ENCODE data around the gene SFXN2.
"Not testable (repeated sequence)": the region's sequence is repeated elsewhere in the genome, so short reads cannot be mapped to it uniquely, and the experiment has no call there.

The SFXN2 gene, protein sequence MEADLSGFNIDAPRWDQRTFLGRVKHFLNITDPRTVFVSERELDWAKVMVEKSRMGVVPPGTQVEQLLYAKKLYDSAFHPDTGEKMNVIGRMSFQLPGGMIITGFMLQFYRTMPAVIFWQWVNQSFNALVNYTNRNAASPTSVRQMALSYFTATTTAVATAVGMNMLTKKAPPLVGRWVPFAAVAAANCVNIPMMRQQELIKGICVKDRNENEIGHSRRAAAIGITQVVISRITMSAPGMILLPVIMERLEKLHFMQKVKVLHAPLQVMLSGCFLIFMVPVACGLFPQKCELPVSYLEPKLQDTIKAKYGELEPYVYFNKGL

DNA sequence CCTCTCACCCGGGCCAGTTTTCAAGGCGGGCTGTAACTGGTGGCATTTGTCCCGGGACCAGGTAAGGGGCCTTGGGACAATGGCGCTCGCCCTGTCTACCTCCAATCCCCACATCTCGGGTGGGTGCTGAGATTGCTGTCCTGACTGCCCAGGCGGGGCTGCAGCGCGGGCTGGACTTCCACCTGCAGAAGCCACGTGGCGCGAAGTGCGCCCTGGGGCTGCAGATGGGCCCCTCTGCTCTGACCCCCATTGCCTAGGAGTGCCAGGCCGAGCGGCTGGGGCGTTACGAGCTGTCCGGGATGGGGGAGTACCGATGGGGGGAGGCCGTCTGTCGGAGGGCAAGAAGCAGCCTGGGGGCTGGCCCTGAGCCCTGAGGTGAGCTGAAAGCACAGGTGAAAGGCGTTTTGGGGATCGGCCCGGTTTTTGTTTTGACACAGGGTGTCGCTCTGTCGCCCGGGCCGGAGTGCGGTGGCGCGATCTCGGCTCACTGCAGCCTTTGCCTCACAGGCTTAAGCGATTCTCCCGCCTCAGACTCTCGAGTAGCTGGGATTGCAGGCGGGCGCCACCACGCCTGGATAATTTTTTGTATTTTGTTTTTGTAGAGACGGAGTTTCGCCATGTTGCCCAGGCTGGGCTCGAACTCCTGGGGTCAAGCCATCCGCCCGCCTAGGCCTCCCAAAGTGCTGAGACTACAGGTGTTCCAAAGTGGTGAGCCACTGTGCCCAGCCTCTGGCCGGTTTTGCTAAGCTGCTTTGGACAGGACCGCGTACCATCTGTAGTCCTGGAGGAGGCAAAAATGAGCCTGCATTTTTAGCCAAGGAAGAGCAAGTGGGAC, at the start of gene SFXN2:
Gene SFXN2, plus strand, starts transcription at position 16 of the 835 bp plus-strand sequence. CDS start 12,001 bp downstream, outside the sequence.
- FAIRE-seq, result no peak

DNA sequence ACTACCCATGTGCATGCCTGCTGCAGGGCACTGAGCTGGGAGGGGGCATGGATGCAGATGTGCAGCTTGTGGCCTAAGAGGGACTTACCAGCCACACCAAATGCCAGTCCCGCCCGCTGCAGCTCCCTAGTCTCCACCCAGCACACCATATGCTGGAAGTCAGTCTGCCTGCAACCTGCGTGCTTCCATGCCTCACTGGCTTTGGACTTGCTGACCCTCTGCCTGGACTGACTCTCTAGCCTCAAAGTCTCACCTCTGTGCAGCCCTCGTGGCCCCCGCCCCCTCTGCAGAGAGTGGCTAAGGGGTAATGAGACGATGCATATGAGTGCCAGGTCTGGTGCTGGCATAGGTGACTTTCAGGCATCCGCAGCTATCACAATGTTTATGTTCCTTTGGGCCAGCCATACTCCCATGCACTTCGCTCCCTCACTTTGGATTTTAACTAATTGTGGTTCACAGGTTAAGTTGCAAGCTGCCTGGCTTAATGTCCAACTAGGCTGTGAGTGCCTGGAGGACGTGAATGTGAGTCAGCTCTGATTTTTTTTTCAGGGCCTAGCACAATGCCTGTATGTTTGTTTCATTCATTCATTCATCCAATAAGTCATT, 48.4 kb upstream of the SFXN2 start:
- FAIRE-seq, result no peak

DNA sequence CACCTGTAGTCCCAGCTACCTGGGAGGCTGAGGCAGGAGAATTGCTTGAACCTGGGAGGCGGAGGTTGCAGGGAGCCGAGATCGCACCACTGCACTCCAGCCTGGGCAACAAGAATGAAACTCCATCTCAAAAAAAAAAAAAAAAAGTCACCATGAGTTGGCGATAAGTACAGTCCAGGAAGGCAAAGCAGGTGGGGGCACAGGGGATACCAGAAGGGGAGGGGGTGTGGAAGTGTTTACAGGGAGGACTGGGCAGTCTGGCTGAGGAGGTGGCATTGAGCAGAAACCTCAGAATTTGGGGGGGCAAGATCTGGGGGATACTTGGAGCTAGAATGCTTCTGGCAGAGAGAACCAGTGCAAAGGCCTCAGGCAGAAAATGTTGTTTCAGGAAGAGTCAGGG, 47.0 kb upstream of the SFXN2 start:
- not testable (repeated sequence) for FAIRE-seq

DNA sequence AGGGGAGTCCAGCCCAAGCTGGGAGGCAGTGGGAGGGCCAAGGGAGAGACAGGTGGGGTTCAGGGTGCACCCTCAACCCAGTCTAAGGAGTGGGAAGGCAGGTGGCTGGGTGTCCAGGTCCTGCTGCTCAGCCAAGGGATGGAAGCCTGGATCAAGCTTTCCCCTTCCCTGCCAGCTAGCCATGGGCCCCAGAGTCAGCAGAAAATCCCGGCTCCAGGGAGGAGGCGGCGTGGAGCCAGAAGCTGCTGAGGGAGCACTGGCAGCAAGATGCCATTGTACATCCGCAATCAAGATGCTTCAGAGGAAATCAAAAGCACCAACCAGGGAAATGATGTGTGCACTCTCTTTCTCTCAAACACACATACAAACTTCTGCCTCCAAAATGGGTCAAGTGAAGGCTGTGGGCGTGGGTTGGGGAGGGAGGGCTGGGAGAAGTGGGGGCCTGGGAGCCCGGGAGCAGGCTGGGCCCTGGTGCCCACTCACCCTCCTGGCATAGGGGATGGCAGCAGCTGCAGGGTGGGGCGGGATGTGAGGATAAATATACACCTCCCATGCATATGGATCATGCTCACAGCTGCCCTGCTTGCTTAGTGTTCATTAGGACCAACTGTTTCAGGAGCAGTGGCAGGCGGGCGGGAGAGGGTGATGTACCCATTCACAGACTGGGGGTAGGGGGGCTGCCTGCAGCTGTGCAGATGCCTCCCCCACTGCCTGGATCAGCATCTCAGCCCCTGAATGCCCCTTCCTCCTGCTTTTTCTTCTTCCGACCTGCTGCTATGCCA, 45.9 kb upstream of the SFXN2 start:
- no peak for FAIRE-seq

DNA sequence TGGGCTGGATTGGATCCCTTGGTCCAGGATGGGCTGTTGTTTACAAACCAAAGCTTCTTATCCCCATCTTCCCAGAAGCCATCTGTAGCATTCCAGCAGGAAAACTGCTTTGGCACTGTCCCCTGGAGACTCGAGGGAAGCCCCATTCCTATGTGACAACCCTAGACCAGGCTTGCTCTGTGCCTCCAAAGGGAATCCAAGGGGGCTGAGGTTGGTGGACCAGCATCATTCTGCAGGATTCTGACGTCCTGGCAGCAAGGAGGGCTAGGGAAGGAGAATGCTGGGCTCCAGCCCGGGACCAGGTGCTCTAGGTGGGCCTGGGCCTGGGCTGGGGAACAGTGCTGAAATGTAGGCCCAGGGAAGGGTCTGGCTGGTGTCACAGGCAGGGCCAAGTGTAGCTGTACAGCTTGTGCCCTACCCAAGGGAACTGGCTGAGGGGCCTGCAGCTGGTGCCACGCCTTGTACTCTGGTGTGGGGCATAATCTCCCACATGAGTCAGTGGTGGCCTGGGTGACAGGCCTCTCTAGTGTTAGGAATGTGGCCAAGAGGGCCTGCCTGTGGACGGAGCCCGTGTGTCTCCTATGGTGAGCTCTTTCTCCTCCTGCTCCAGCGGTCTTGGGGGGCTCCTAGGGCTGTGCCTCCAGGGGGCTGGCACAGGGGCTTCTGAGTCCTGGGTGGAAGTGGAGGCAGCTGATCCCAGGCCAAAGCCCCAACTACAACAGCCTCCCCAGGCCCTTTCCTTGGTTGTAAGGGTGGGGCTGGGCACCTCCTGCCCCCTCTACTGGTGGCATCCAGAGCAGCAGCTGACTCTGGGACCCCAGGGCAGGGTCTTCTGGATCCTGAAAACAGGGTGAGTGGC, 45.0 kb upstream of the SFXN2 start:
- FAIRE-seq, result no peak

DNA sequence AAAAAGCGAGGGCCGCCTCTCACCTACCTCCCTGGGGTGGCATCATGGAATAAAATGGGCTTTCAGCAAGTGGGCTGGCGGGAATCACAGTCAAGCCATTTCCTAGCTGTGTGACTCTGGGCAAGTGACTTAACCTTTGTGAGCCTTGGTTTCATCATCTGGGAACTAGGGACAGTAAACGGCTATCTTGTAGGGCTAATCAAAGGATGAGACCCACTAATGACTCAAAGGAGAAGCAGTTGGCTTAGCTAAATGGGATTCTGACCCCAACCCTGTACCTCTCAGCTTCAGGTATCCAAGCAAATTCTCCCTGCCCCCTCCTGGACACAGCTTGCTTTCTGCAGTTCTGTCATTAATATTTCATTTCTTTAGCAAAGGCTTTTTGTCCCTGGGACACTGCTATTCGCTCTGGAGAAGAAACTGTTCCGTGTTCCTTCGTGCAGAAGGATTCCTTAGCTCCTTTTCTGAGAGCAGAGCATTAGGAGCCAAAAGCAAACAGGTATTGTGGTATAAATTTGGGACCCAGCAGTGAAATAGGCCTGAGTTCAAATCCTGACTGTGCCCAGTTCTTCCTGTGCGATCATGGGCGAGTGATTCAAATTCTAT, 44.3 kb upstream of the SFXN2 start:
- no peak for FAIRE-seq

DNA sequence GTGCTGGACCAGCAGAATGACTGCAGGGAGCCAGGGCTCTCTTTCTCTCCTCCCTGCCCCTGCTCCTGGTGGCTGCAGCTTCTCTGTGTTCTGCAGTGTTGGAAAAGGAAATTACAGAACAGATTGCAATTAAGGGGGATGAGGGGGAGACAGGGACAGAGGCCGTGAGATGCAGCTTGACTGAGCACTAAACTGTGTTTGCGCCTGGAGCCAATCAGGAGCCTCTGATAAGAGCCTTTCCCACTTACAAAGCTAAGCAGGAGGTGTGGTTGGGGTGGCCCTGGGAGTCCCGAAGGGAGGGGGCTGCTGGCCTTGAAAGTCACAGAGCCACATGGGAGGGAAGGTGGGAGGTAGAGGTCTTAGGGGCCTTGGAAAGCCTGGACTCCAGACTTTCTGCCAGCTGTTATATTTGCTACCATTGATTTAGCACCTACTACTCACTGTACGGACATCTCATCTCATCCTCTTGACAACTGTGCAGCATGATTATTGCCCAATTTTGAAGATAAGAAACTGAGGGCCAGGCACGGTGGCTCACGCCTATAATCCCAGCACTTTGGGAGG, 43.5 kb upstream of the SFXN2 start:
- no peak for FAIRE-seq

DNA sequence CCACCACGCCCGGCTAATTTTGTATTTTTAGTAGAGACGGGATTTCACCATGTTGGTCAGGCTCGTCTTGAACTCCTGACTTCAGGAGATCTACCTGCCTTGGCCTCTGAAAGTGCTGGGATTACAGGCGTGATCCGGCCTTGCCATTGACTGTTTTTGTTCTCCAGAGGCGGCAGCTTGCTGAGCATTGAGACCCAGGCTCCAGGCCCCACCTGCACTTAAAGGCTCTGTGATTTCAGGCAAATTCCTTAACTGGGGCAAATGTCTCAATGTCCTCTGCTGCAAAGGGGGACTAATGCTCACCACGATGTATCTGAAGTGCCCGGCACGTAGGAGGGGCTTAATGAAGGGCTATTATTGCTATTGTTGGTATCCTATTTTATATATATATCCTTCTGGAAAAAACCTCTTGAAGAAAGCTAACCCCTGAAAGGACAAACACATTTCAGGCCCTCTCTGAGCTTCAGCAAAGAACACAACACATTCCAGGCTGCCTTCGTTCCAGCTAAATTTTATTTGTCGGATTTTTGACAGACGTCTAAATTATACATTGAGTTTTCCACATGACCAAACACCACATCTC, 41.1 kb upstream of the SFXN2 start:
- no peak for FAIRE-seq

DNA sequence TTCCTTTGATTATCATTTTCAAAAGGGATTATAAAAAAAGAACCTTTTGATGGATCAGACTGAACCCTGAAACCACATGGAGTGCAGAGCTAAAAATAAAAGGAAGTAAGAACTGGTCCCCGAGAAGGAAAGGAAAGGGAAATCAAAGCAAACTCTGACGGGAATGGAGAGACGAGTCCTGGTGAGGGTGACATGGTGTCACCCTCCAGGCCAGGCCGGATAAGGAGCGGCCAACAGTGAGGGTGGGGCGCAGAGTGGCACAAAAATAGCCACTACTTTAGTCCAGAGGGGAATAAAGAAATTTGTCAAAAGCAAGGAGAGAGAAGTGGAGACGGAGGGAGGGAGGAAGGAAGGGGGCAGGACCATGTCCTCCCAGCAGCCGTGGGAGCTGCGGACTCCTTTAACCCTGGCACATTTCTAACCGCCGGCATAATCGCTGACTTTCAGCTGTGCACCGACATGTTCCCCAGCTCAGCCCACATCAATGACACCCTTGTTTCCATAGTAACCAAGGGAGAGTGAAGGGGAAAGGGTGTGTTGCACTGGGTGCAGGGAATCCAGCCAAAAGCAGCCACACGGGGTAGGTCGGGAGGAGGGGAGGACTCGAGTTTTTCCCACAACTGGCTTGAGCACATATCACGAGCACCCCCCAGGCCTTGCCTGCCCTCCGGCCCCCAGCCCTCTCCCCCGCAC, 40.5 kb upstream of the SFXN2 start:
- no peak for FAIRE-seq

DNA sequence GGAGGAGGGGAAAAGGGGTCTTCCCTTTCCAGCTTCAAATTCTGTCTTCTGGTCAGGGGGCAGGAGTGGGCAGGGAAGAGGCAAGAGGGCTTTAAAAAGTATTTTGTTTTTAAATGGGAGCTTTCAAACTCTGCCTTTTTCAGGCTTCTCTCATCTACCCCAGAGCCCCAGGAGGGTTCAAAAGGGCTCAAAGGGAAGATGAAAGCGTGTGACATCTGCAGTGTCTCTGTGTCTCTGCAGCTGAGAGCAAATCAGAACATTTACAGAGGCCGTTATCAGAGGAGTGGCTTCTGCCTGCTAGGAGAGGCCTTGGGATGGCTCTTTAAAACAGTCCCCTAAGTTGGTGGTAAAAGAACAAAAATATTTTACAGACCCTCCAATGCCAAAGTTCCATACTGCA, 39.9 kb upstream of the SFXN2 start:
- FAIRE-seq, result no peak

DNA sequence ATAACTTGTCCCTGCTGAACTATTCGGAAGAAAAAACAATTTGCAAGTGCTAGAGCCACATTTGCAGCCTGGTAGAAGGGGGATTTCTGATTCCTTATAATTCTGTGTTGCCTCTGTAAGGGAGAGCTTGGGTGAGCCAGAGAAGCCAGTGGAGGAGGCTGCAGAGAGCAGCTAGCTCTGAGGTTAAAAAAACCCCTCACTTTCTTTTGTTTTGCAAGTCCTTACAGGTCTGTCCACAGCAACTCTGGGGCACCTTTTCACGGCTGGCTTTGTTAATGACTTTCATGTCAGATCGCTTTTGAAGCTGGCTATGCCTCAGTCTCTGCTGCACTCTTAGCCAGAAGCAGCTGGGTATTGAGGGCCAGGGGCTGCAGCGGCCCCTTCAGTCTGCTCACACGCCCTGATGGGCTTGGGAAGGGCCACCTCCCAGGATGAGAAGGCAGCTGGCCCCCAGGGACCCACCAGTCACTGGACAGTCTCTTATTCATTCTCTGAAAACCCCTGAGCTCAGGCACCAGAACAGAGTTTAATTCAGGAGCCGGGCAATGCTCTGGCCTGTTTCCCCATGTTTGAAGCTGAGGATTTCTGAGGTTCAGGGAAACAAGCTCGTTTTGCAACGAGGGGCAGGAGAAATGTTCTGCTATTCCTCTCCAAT, 39.3 kb upstream of the SFXN2 start:
- no peak for FAIRE-seq

DNA sequence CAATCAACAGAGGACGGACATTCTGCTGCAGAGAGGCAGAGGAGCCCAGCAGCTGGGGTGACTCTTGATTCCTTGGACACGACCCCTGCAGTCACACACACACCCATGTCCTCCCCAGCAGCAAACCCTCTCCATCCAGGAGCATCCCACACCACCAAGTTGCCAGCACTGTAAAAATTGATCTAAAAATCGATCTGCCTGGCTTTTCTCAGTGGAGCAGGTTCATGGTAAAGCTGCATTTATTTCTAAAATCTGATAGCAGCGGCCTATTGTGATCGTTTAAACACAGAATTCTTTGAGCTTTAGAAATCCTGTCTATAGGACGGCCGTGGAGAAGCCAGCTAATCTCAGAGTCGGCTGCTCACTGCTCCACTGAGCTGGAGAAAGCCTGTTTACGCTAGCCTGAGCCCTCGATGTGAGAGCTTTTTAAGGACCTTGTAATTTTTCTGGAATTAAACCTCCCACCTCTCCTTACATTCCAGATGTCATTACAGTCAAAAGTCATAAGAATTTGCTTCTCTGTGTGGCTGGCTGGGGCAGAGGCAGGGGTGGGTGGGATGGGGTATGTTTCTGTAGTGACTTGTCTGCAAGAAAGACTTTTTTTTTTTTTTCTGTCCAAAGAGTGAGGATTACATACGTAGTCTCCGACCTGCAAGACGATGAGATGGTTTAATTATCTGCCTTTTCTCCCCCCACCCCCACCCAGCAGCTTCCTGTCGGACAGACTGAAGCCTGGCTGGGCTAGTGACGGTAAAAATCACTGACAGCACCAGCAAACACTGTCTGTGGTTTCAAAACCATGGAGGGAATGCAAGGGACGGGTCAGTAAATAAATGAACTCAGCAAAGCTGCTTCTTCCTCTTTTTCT, 38.5 kb upstream of the SFXN2 start:
- no peak for FAIRE-seq

DNA sequence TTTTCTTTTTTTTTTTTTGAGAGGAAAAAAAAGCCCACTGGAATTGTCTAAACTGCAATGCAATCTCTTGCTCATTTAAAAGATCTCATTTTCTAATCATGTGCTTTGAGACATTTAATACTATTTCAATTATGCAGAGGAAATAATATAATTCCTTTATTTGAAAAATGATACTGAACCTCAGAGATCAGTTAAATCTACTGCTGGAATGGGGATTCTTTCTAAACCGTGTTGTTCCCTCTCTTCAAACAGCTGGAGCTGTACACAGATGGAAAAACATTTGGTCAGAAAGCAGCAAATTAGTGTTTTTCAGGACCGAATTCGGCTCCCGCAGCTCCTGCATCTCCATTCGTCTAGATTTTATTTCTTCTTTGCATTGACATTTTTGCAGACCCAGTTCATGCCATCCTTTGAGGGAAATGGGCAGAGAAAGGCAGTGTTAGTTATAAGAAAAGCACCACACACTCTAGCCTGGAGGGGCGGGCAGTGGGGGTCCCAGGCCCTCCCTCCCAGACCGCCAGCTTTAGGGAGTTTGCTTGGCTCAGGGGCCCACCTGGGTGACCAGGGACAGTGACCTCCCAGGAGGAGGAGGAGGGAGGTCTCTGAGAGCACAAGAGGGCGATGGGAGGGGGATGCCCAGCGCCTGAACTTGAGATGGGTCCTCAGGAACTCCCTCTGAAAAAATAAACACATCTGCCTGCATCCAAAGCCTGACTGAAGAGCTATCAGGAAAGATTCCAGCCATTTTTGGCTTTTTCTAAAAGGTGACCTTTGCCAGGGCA, 37.7 kb upstream of the SFXN2 start:
- no peak for FAIRE-seq

DNA sequence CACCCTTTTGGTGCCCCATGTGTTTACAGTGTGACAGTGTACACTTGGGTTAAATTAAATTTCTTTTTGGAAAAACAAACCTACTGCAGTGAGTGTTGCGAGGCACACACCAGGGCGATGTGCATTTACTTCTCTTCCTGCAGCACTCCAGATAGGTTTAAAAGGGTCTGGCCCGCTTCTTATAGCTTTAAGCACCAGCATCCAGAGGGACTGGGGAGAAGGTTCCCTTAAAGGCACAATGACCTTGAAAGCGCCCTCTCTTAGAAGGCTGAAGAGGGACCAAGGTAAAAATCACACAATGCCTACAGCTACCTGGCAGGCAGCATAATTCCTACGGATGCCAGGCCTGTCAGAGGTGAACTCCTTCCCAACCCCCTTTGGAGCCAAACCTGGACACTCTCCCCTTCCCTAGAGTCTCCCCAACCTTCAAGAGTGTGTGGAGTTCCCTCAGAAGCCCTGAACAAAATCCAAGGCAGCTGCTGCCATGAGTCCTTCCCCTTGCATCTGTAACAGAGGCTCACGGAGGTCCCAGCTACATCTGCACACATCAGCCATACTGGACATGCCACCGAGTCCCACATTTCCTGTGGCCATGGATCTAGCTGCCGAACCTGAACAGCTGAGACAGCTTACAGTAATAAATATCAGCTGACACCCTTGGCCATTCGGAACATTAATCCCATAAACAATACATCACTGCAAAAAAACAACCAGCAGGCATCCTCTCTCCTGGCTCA, 36.9 kb upstream of the SFXN2 start:
- FAIRE-seq, result no peak

DNA sequence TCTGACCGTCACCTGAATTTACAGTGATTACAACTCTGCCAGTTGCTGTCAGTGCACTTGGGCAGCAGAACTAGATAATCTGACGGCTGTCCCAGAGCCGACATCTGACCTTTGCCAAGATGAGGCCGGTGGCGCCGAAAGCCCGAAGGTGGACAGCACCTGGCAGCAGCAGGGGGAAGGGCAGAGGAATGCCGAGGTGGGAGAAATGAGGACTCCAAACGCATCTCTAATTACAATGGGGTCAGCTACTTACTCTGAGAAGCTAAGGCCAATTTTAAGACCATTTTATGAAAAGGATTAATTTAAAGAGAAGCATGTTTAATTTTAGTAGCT, 36.4 kb upstream of the SFXN2 start:
- FAIRE-seq, result no peak

DNA sequence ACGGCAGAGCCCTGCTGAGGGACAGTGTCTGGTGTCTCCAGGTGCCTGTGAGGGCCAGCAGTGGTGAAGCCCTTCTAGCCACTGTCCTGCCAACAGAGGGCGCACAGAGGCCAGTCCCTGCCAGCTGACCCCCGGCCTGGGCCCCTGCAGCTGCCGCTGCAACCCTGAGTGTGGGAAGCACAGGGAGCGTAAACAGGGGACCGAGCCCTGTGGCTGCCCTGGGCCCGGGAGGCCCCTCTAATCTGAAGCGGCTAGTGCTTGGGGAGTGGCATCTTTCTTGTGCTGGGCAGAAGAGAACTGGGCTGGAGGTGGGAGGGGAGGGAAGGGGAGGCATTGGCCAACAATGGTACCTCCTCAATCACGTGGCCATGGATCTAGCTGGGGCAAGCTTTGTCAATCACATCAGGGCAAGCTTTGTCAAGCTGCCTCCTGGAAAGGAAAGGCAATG, 35.6 kb upstream of the SFXN2 start:
- no peak for FAIRE-seq

DNA sequence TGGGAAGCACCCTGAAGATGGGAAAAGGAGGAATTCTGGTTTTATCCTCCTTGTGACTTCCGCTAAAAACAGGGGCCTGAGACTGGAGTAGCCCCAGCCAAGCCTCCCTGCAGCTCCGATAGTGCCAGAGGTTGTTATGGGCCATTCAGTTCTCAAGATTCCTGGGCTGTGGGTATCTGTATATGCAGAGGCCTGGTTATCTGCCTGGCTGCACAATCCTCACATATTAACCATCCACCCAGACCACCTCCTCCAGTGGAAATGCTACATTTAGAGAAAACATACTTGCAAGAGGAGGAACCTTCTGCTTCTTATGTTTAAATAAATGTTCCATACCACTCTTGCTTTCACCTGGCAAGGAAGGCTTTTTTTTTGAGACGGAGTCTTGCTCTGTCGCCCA, 34.8 kb upstream of the SFXN2 start:
- no peak for FAIRE-seq
